ENCODE measurements around the gene RTF1.

RTF1 gene

DNA sequence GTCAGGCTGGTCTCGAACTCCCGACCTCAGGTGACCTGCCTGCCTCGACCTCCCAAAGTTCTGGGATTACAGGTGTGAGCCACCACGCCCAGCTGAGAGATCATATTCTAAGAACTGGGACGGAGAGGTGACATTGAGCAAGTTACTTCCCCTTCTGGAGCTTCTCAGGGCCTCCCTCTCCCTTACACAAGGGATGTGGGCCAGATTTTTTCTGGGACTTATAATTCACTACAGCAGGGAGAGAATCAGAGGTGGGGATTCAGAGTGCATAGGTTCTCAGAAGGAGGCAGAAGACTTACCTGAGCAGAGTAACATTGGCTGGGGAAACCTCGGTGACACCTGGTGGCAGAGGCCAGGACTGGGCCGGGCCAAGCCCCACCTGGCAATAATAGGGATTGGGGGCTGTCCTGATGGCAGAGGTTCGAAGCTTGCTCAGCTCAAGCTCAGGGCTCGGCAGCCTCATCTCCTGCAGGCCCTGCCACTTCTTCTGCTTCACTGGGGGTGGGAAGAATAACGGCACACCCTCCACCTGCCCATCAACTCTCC lies 90.0 kb downstream of the RTF1 start:
- DNase-seq (ENCODE audit: low read depth): no peak

DNA sequence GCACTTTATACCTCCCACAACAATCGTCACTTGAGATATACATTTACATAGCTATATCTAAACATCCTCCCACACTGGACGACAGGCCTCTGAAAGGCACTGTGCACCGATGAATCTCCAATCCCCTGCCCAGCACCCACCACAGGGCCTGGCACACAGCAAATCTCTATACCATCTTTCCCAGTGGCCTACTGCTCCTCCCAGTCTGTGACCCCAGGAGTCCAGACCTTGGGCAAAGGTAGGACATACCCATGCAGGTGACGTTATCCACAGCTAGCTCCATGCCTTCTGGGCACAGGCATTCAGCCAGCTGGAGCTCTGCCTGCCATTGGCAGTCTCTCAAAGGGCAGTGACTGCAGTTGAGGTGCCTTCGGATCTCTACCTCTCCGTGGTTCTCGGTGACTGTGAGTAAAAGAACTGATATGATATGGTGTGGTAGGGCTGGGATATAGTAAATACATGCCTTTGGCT lies 91.0 kb downstream of the RTF1 start:
- no peak for DNase-seq (ENCODE audit: low read depth)

DNA sequence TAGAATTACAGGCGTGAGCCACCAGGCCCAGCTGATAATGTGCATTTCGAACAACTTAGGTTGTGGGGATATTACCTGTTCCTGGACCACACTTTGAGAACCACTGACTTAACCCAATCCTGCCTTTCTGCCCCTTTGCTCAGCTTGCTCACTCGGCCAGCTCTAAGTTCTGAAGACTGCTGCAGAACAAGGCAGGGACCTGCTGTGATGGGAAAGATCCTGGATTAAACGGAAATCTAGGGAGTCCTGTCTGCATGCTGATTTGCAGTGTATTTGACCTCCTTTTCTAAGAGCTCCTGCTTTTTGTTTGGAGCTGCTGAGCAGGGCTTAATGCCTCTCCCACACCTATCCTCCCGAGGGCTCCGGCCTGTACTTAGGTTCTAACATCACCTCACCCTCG lies 93.8 kb downstream of the RTF1 start:
- no peak for DNase-seq (ENCODE audit: low read depth)

DNA sequence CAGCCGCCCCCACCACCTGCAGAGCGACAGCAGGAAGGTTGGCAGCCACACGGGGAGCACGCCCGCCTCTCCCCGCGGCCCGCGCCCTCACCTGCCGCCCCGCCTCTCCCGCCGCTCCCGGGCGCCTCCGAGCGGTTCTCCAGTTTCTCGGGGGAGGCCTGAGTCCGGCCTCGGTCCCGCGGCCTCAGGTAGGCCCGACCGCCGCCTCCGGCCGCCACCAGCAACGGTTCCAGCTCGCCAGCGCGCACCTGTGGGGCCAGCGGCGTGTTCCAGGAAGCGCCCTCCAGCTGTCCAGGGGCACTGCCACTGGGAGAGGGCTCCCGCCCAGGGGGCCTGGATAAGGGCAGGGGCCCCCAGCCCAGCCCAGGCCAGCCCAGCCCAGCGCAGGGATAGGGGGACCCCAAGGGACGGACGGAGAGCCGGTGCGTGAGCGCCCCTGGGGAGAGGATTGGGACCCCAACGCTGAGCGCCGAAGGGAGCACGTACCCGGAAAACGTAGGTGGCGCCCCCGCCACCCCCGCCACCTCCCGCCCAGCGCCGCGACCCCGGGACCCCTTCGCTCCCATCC lies 94.5 kb downstream of the RTF1 start:
- no peak for DNase-seq (ENCODE audit: low read depth)

DNA sequence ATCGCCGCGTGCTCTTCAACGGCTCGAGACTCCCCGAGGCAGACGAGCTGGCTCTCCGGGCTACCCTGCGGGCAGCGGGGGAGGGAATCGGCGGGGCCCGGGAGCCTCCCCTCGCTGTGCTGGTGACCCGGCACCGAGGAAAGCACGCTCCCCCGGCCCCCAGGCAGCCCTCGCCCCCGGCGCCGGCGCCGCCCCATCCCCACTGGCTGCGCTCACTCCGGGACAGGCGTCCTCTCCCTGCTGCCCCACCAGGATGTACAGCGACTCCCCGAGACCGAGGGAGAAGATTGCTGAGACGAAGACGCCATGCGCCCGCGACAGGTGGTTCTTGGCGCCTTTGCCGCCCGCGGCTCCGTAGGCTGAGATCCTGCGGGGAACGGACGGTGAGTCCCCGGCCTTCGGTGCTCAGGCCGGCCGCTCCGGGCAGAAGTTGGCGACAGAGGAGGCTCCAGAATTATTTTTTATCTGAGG lies 95.0 kb downstream of the RTF1 start:
- no peak for DNase-seq (ENCODE audit: low read depth)

DNA sequence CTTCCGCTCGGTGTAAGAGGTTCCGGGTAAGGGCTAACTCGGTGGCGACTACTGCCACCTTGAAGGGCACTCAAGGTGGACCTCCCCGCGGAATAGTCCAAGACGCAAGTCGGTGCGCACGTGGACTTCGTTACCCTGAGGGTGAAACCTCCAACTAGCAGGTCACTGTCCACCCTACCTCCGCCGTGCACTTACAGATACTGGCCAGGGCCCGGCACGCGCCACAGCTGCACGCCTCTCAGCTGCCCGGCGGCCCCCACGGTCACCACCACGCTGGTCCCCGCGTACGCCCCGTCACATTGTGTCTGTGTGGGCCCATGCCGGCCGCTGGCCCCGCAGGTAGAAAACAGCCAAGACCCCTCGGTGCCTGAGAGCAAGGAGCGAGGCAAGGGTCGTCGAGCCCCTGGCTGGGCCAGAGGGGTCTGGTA lies 95.6 kb downstream of the RTF1 start:
- DNase-seq (ENCODE audit: low read depth): no peak

DNA sequence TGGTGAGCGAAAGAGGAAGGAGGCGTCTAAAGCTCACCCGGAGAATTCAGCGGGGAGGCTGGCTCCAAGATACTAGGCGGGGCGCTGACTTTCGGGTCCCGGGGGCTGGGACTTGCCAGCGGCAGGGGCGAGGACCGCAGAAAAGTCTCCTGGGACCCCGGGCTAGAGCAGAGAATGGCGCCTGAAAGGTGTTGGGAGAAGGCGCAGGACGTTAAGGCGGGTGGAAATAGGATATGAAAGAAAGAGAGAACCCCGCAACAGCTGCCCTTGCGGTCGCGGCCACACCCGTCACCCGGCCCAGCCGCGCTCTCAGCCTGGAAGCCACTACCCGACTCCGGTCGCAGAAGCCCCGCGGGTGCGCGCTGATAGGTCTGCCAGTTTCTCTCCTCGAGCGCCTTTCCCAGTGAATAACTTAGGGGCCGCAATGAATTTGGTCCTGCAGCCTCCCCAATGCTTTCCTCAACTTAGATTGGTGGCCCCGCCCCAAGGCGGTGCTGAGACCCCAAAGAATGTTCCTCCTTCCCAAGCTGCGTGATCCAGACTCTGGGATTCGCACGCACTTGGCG lies 96.1 kb downstream of the RTF1 start:
- peak; percentile 47 for DNase-seq (ENCODE audit: low read depth)

DNA sequence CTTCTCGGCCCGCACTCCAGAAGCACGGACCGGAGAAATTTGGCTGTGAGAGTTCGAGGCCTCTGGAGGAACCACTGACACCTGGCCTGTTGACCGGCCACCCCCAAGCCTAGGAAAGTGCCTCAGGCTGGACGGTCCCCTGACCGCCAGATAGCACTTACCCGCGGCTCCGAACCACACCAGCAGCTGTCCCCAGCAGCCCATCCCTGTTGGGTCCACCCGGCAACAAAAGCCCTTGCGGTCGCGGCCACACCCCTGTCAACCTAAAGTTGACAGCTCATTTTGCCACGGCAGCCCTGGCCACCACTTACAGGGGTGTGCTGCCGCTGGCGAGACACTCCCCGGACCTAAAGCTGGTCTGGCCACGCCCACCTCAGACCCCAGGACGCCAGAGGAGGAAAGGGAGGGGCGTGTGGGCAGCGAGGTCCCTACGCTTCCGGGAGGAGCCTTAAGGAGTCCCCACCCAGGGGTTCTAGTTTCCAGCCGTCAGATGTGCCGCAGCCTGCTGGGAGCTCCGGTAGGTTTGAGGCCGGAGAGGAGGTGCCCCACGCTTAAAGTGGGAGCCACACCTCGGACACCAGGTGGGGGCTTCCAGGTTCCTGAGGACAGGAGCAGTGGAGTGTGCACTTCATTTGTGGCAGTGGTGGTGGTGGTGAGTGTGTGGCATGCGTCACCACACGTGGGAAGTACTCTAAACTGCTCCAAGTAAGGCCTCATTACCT lies 96.8 kb downstream of the RTF1 start, which contains the start of gene LTK:
LTK (minus strand) TSS at position 322 of the 722 bp plus-strand sequence; CDS start at position 204, 118 bp downstream.
- peak; percentile 26 for DNase-seq (ENCODE audit: low read depth)

DNA sequence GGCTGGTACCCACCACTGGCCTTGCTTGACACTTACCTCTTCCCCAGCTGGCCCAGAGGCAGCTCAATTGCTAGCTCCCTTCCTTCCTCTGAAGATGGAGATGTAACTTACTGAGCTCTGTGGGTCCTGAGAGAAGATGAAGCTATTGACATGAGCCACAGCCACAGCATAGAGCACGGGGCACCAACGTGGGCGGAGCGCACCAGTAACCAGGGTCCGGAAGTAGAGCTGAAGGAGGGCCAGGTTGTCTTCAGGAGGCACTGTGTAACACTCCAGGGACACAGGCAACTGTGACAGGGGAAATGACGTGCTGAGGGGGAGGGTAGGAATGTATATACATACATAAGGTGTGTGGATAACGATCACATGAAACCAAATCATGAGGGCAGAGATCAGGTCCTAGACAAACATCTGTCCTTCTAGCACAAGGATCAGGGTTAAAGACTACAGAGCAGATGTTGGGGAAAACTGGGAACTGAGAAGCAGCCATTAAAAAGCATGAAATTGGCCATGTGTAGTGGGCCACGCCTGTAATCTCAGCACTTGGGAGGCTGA lies 101.1 kb downstream of the RTF1 start:
- DNase-seq (ENCODE audit: low read depth): no peak

DNA sequence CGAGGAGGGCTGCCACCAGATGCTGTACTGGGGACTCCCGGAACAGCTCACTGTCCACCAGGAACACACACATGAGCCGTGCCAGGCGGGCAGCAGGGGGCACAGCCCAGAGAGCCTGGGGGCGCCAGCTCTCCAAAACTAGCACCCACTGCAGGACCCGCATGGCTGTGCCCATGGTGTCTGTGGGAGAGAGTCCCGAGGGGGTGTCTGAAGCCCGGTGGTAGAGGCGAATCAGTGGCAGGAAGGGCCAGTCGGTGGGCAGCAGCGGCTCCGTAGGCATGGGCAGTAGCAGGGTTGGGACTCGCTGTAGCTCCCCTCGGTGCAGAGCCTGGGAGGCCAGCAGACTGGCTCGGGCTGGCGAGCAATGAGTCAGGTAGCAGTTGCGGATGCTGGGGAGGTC lies 103.7 kb downstream of the RTF1 start:
- no peak for DNase-seq (ENCODE audit: low read depth)

DNA sequence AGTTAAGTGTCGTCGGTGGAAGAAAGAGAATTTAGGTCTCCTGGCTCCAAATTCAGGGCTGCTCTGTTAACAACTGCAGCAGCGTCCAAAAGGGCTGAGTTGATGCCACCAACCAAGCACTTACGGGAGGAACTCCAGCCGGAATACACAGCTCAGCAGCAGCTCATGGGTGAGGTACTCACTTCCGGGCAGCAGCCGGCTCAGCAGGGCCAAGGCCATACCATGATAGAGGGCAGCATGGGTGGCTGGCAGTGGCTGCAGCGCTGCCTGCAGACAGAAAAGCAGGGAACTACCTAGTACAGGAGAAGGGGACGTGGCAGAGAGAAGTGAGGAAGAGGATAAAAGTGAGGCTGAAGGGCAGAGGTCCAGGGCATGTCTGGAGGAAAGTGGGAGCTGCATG lies 104.7 kb downstream of the RTF1 start:
- DNase-seq (ENCODE audit: low read depth): no peak

DNA sequence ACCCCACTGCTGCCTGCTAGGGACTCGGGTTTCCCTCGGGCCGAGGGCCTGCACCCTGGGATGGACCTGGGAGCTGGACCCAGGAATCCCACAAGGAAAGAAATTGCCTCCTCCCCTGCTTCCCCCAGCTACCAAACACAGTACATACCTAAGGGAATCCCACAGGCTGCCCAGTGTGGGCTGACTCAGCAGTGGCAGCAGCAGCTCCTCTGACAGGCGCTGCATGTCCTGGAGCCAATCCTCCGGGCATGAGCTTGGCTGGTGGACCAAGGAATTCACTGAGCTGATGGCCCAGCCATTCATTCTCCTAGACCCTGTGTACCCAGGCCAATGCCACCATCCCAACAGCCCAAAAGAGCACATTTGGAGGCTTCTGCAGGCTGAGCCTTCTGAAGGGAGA lies 106.2 kb downstream of the RTF1 start:
- no peak for DNase-seq (ENCODE audit: low read depth)

DNA sequence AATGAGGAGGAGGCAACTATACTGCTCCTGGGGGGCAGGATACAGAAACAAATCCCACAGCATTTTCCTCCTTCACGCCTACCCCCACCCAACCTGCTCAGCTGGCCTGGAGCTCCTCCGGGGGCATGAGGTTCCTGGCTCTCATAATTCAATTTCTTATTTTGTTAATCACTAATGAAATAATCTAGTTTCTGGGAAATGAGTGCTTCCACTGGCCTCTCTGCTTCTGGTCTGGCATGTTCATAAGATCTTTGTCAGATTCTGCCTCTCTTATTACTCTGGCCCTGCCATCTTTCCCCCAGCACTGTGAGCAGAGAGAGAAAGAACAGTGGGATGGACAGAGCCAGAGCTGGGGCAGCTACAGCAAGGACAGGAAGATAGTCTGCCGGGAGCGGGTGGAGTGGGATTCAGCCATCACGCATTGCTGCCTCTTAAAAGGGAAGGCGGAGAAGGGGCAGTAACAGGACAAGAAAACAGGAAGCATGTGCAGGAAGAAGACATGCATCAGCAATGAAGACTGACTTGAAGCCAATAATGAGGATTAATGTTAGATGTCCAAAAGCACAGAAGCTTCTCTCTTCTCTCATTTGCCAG lies 113.6 kb downstream of the RTF1 start:
- DNase-seq (ENCODE audit: low read depth): no peak
